Measurements from ENCODE around the gene LGALS9. TPM values are rescaled to one million over a fixed set of nuclear protein-coding genes. Genes with fewer than 3 reads are reported as not detected.

The LGALS9 gene
- total RNA-seq (0.51 and 1.7 TPM in 2 replicates), polyA plus RNA-seq (2.0 and 2.1 TPM in 2 replicates), polyA minus RNA-seq (ENCODE audit: low replicate concordance) (1.7 and 22.3 TPM in 2 replicates)
- 1.5 and 2.3 TPM in 2 replicates for polyA plus RNA-seq (2012)

DNA sequence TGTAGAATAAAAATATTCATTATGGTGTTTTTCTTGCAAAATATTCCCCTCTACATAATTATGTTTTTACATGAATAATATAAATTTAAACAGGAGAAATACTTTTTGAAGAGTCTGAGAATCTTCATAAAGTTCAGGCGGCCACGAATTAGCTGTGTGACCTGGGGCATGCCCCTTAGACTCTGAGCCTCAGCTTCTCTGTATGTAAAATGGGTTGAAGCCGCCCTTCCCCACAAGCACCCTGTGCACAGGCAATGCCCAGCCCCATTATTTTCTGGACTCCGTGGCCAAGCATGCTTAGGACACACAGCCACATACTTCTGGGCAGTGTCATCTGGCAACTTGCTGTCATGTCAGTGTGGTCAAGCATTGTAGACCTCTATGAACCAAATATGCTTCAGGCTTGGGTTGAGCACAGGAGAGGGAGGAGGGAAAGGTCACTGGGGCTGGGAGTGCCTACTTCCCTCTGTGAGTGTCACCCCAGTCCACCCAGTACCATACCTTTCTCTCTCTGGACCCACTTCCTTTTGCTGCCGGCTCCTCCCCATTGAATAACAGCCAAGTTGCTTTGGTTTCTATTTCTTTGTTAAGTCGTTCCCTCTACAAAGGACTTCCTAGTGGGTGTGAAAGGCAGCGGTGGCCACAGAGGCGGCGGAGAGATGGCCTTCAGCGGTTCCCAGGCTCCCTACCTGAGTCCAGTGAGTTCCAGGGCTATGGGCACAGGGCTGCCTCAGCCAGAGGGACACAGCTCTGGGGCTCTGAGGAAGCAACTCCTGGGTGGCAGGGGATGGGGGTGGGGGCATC is at the start of gene LGALS9:
Gene LGALS9 (plus strand): TSS at position 582 of the 804 bp plus-strand sequence. CDS start 78 bp downstream, at position 660.
- Histone ChIP-seq H3K4me1 (ENCODE audit: control insufficient read depth, extremely low read depth, insufficient read depth, low read length) (peaks cover 7% of the 10 kb centered on the region), H4K20me1 (ENCODE audit: control insufficient read depth, extremely low read depth, insufficient read depth, low read length) (no peaks in the 10 kb centered on the region), H2AFZ (ENCODE audit: low read length) (no peak within 1 kb of the TSS), H3K9ac (ENCODE audit: insufficient read depth, low read length) (no peak within 1 kb of the TSS), H3K4me3 (replicated peaks in 1 of 4; ENCODE audit: control extremely low read depth in 1 of 4, insufficient read depth in 1 of 4, low read depth in 3 of 4, low read length in 4 of 4) (no peak within 1 kb of the TSS), H3K27me3 (ENCODE audit: control insufficient read depth, insufficient read depth, low read length) (no peaks in the 10 kb centered on the region), H3K79me2 (ENCODE audit: control insufficient read depth, insufficient read depth, low read length) (no peaks in the 10 kb centered on the region), H3K4me2 (ENCODE audit: extremely low read depth, insufficient read depth, low read length) (no peak within 1 kb of the TSS), H3K36me3 (ENCODE audit: control insufficient read depth, insufficient read depth, low read length) (no peaks in the 10 kb centered on the region), H3K9me3 (ENCODE audit: control insufficient read depth, insufficient read depth, low read depth, low read length) (no peaks in the 10 kb centered on the region), H3K27ac (ENCODE audit: insufficient read depth, low read length) (no peak within 1 kb of the TSS)
- DNase-seq (ENCODE audit: low read depth in 2 of 2) = peak in 1 of 2 donors; percentile 56
- no peak for TF ChIP-seq EZH2 (IDR thresholded peaks at IDR 0.05; ENCODE audit: low read length, missing control alignments)
- TF ChIP-seq, protein P1, sequence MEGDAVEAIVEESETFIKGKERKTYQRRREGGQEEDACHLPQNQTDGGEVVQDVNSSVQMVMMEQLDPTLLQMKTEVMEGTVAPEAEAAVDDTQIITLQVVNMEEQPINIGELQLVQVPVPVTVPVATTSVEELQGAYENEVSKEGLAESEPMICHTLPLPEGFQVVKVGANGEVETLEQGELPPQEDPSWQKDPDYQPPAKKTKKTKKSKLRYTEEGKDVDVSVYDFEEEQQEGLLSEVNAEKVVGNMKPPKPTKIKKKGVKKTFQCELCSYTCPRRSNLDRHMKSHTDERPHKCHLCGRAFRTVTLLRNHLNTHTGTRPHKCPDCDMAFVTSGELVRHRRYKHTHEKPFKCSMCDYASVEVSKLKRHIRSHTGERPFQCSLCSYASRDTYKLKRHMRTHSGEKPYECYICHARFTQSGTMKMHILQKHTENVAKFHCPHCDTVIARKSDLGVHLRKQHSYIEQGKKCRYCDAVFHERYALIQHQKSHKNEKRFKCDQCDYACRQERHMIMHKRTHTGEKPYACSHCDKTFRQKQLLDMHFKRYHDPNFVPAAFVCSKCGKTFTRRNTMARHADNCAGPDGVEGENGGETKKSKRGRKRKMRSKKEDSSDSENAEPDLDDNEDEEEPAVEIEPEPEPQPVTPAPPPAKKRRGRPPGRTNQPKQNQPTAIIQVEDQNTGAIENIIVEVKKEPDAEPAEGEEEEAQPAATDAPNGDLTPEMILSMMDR (conservative IDR thresholded peaks at IDR 0.05 in 1 of 2, IDR thresholded peaks at IDR 0.05 in 1 of 2; ENCODE audit: low read depth in 1 of 2, low read length in 2 of 2) = no peak

DNA sequence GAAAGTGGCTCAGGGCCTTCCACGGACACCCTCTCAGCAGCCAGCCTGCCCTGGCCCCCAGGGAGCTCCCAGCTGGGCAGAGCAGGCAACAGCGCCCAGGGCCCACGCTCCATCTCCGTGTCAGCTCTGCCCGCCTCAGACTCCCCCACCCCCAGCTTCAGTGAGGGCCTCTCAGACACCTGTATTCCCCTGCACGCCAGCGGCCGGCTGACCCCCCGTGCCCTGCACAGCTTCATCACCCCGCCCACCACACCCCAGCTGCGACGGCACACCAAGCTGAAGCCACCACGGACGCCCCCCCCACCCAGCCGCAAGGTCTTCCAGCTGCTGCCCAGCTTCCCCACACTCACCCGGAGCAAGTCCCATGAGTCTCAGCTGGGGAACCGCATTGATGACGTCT is 48.3 kb upstream of the LGALS9 start:
- Histone ChIP-seq H4K20me1 (ENCODE audit: control insufficient read depth, extremely low read depth, insufficient read depth, low read length) (no peaks in the 10 kb centered on the region), H3K9ac (ENCODE audit: insufficient read depth, low read length) (no peak overlapping the region), H3K4me2 (ENCODE audit: extremely low read depth, insufficient read depth, low read length) (no peak overlapping the region), H3K4me1 (ENCODE audit: control insufficient read depth, extremely low read depth, insufficient read depth, low read length) (no peaks in the 10 kb centered on the region), H3K9me3 (ENCODE audit: control insufficient read depth, insufficient read depth, low read depth, low read length) (no peaks in the 10 kb centered on the region), H3K4me3 (replicated peaks in 1 of 4; ENCODE audit: control extremely low read depth in 1 of 4, insufficient read depth in 1 of 4, low read depth in 3 of 4, low read length in 4 of 4) (no peak overlapping the region), H3K36me3 (ENCODE audit: control insufficient read depth, insufficient read depth, low read length) (no peaks in the 10 kb centered on the region), H2AFZ (ENCODE audit: low read length) (no peak overlapping the region), H3K79me2 (ENCODE audit: control insufficient read depth, insufficient read depth, low read length) (no peaks in the 10 kb centered on the region), H3K27me3 (ENCODE audit: control insufficient read depth, insufficient read depth, low read length) (no peaks in the 10 kb centered on the region), H3K27ac (ENCODE audit: insufficient read depth, low read length) (no peak overlapping the region)
- DNase-seq (ENCODE audit: low read depth in 2 of 2) = no peak
- no peak for TF ChIP-seq EZH2 (IDR thresholded peaks at IDR 0.05; ENCODE audit: low read length, missing control alignments)
- TF ChIP-seq, protein P1 (conservative IDR thresholded peaks at IDR 0.05 in 1 of 2, IDR thresholded peaks at IDR 0.05 in 1 of 2; ENCODE audit: low read depth in 1 of 2, low read length in 2 of 2) = no peak

DNA sequence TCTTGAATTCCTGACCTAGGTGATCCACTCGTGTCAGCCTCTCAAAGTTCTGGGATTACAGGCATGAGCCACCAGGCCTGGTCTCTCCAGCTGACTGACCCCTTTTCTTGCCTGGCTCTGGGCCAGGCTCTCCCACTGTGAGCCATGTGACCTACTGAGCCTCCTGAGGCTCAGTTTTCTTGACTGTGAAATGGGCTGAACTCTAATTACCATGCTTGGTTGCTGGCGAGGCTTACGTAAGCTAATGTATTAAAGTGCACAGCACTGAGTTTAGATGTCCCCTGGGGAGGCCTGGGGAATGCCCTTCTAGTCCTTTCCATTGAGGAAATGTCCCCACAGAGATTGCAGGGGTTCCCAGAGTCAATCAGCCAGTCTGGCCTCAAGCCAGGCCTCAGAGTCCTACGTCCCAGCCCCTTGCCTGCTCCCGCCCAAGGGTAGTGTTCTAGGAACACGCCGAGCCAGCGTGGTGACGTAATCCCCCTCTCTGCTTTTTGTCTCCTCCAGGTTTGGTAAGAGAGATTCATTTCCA is 45.8 kb upstream of the LGALS9 start:
- H3K4me3 ChIP-seq (replicated peaks in 1 of 4; ENCODE audit: control extremely low read depth in 1 of 4, insufficient read depth in 1 of 4, low read depth in 3 of 4, low read length in 4 of 4) = no peak overlapping the region
- no peaks in the 10 kb centered on the region for H3K79me2 ChIP-seq (ENCODE audit: control insufficient read depth, insufficient read depth, low read length)
- H3K27me3 ChIP-seq (ENCODE audit: control insufficient read depth, insufficient read depth, low read length) = no peaks in the 10 kb centered on the region
- no peaks in the 10 kb centered on the region for H3K36me3 ChIP-seq (ENCODE audit: control insufficient read depth, insufficient read depth, low read length)
- TF ChIP-seq, protein P1 (conservative IDR thresholded peaks at IDR 0.05 in 1 of 2, IDR thresholded peaks at IDR 0.05 in 1 of 2; ENCODE audit: low read depth in 1 of 2, low read length in 2 of 2) = no peak
- no peak for TF ChIP-seq EZH2 (IDR thresholded peaks at IDR 0.05; ENCODE audit: low read length, missing control alignments)
- H3K4me1 ChIP-seq (ENCODE audit: control insufficient read depth, extremely low read depth, insufficient read depth, low read length) = no peaks in the 10 kb centered on the region
- no peak overlapping the region for H3K9ac ChIP-seq (ENCODE audit: insufficient read depth, low read length)
- H3K27ac ChIP-seq (ENCODE audit: insufficient read depth, low read length) = no peak overlapping the region
- H2AFZ ChIP-seq (ENCODE audit: low read length) = no peak overlapping the region
- no peaks in the 10 kb centered on the region for H3K9me3 ChIP-seq (ENCODE audit: control insufficient read depth, insufficient read depth, low read depth, low read length)
- no peaks in the 10 kb centered on the region for H4K20me1 ChIP-seq (ENCODE audit: control insufficient read depth, extremely low read depth, insufficient read depth, low read length)
- no peak for DNase-seq (ENCODE audit: low read depth in 2 of 2)
- no peak overlapping the region for H3K4me2 ChIP-seq (ENCODE audit: extremely low read depth, insufficient read depth, low read length)
